Testis (tissue), 2 donors: ENCODE data around the gene ADARB1.

Experiments used
- POLR2A ChIP-seq: fragments of 450-650 bp; IDR thresholded peaks from one replicate; pipeline ENCODE4 v1.6.1; 2017; ENCODE audit warnings: antibody characterized with exemption, mild to moderate bottlenecking, moderate library complexity
- TF ChIP-seq, protein P1 (sequence below), 3 experiments: fragments of 450-650 bp in 2 of 3; fragments of 200-600 bp in 1 of 3; sonication (generic) in 1 of 3; IDR thresholded peaks; one replicate each; pipeline ENCODE4 v1.5.1; 2016 to 2019; ENCODE audit warnings: antibody characterized with exemption in 3 of 3, mild to moderate bottlenecking in 2 of 3, moderate library complexity in 1 of 3

GRCh38 chr21:45215213-45215612 is 140.8 kb downstream of the ADARB1 start:
- no peak for TF ChIP-seq POLR2A
- TF ChIP-seq, protein P1, sequence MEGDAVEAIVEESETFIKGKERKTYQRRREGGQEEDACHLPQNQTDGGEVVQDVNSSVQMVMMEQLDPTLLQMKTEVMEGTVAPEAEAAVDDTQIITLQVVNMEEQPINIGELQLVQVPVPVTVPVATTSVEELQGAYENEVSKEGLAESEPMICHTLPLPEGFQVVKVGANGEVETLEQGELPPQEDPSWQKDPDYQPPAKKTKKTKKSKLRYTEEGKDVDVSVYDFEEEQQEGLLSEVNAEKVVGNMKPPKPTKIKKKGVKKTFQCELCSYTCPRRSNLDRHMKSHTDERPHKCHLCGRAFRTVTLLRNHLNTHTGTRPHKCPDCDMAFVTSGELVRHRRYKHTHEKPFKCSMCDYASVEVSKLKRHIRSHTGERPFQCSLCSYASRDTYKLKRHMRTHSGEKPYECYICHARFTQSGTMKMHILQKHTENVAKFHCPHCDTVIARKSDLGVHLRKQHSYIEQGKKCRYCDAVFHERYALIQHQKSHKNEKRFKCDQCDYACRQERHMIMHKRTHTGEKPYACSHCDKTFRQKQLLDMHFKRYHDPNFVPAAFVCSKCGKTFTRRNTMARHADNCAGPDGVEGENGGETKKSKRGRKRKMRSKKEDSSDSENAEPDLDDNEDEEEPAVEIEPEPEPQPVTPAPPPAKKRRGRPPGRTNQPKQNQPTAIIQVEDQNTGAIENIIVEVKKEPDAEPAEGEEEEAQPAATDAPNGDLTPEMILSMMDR (IDR thresholded peaks at IDR 0.05): no peak
